SK-N-SH (cell line): ENCODE measurements around the gene PLXND1. TPM values are rescaled to one million over a fixed set of nuclear protein-coding genes. Genes with fewer than 3 reads are reported as not detected.
A peak's percentile ranks its signal among the peaks of the same experiment; 100 is the strongest.

ENCODE experiments used
- CTCF ChIA-PET: fragments of 300-600, 350-600 bp; formaldehyde crosslinking; extraction: SDS; loops from one replicate; lab custom pipeline; 2021; lab: Yijun Ruan, JAX
- POLR2A ChIA-PET: fragments of 350-600 bp; sonication (Branson Sonifier 250); formaldehyde crosslinking; extraction: SDS; loops from one replicate; lab custom pipeline; 2020; ENCODE audit warnings: antibody characterized with exemption, inconsistent platforms; lab: Yijun Ruan, JAX
- DNase-seq: peaks from one replicate; pipeline ENCODE4 v3.0.0; 2012
- H2AFZ ChIP-seq: fragments of 200-600 bp; sonication (generic); 2 replicates; pipeline ENCODE4 v1.8.1; 2016; ENCODE audit warnings: antibody characterized with exemption, mild to moderate bottlenecking, low read depth
- H3F3A ChIP-seq: fragments of 200-600 bp; sonication (generic); replicated peaks from 2 replicates; pipeline ENCODE3; 2016; ENCODE audit warnings: antibody characterized with exemption, mild to moderate bottlenecking; ENCODE audit not compliant: insufficient read depth
- H3K27ac ChIP-seq, 2 experiments: fragments of 200-500 bp in 1 of 2; fragments of 200-600 bp in 1 of 2; sonication (Bioruptor generic) in 1 of 2; sonication (generic), shearing (Covaris generic) in 1 of 2; 2 replicates each; pipeline versions ENCODE4 v1.5.1 to v1.6.1; 2014 to 2016; ENCODE audit warnings: low read depth in 2 of 2, inconsistent platforms in 1 of 2, low read length in 1 of 2, mild to moderate bottlenecking in 1 of 2, mixed read lengths in 1 of 2
- H3K27me3 ChIP-seq: fragments of 200-600 bp; sonication (generic), shearing (Covaris generic); 2 replicates; pipeline ENCODE4 v1.6.1; 2016; ENCODE audit warnings: mixed run types; ENCODE audit not compliant: insufficient read depth
- H3K36me3 ChIP-seq, 2 experiments: fragments of 200-500 bp in 1 of 2; fragments of 200-600 bp in 1 of 2; sonication (Bioruptor generic) in 1 of 2; sonication (generic) in 1 of 2; replicated peaks in 1 of 2; 2 replicates each; pipeline versions ENCODE3 to v1.5.1; 2014 to 2016; ENCODE audit warnings: low read length in 1 of 2, mild to moderate bottlenecking in 1 of 2; ENCODE audit not compliant: insufficient read depth in 2 of 2, control insufficient read depth in 1 of 2
- H3K4me1 ChIP-seq, 2 experiments: fragments of 200-500 bp in 1 of 2; fragments of 200-600 bp in 1 of 2; sonication (Bioruptor generic) in 1 of 2; sonication (generic), shearing (Covaris generic) in 1 of 2; 2 replicates each; pipeline versions ENCODE4 v1.5.1 to v1.6.1; 2014 to 2016; ENCODE audit warnings: low read depth in 1 of 2, low read length in 1 of 2, mixed run types in 1 of 2; ENCODE audit not compliant: insufficient read depth in 2 of 2, control insufficient read depth in 1 of 2
- H3K4me2 ChIP-seq: fragments of 200-600 bp; sonication (generic), shearing (Covaris generic); 2 replicates; pipeline ENCODE4 v1.6.1; 2017; ENCODE audit warnings: mixed run types
- H3K4me3 ChIP-seq, 2 experiments: fragments of 200-500 bp in 1 of 2; fragments of 200-600 bp in 1 of 2; sonication (Bioruptor generic) in 1 of 2; sonication (generic), shearing (Covaris generic) in 1 of 2; 2 replicates each; pipeline versions ENCODE4 v1.5.1 to v1.8.1; 2014 to 2016; ENCODE audit warnings: low read depth in 2 of 2, inconsistent platforms in 1 of 2, low read length in 1 of 2, mild to moderate bottlenecking in 1 of 2, mixed read lengths in 1 of 2, moderate library complexity in 1 of 2
- H3K79me2 ChIP-seq: fragments of 200-600 bp; sonication (generic); 2 replicates; pipeline ENCODE4 v1.8.1; 2017; ENCODE audit warnings: mild to moderate bottlenecking; ENCODE audit not compliant: insufficient read depth
- H3K9ac ChIP-seq: fragments of 200-600 bp; sonication (generic); 2 replicates; pipeline ENCODE4 v1.6.1; 2017; ENCODE audit warnings: mixed run types
- H3K9me2 ChIP-seq: fragments of 200-600 bp; sonication (generic); 2 replicates; pipeline ENCODE4 v1.6.1; 2017; ENCODE audit warnings: mixed run types
- H3K9me3 ChIP-seq: fragments of 200-600 bp; sonication (generic); 2 replicates; pipeline ENCODE4 v1.6.1; 2017; ENCODE audit warnings: mixed run types, mild to moderate bottlenecking, moderate library complexity
- H4K20me1 ChIP-seq: fragments of 200-600 bp; sonication (generic); 2 replicates; pipeline ENCODE4 v1.6.1; 2017; ENCODE audit warnings: mild to moderate bottlenecking, mixed run types; ENCODE audit not compliant: insufficient read depth
- EZH2phosphoT487 ChIP-seq: fragments of 200-600 bp; sonication (generic); IDR thresholded peaks from 2 replicates; pipeline ENCODE4 v1.6.1; 2017; ENCODE audit warnings: low read depth, mixed run types, mild to moderate bottlenecking, antibody characterized with exemption, moderate library complexity, borderline replicate concordance
- FOXJ3 ChIP-seq: sonication (generic); formaldehyde crosslinking; IDR thresholded peaks from 2 replicates; pipeline ENCODE4 v1.5.1; 2020; ENCODE audit warnings: mild to moderate bottlenecking, missing genetic modification reagents
- FOXM1 ChIP-seq: IDR thresholded peaks from 2 replicates; pipeline ENCODE4 v1.4.0; 2012; ENCODE audit warnings: low read depth, mild to moderate bottlenecking
- GABPA ChIP-seq: IDR thresholded peaks from 2 replicates; pipeline ENCODE4 v1.4.0; 2012; ENCODE audit warnings: low read depth, mild to moderate bottlenecking
- MEF2A ChIP-seq: IDR thresholded peaks from 2 replicates; pipeline ENCODE4 v1.4.0; 2012; ENCODE audit warnings: low read depth, borderline replicate concordance
- NFIC ChIP-seq: IDR thresholded peaks from 2 replicates; pipeline ENCODE4 v1.4.0; 2012; ENCODE audit warnings: borderline replicate concordance
- NRF1 ChIP-seq: IDR thresholded peaks from 2 replicates; pipeline ENCODE4 v1.6.1; 2012; ENCODE audit warnings: low read depth, mild to moderate bottlenecking, low read length
- POLR2AphosphoS5 ChIP-seq: IDR thresholded peaks from 2 replicates; pipeline ENCODE4 v1.6.1; 2012; ENCODE audit warnings: low read depth, low read length
- RAD21 ChIP-seq: IDR thresholded peaks from 2 replicates; pipeline ENCODE4 v1.6.1; 2012; ENCODE audit warnings: mild to moderate bottlenecking, low read length
- RCOR1 ChIP-seq: fragments of 150-350 bp; IDR thresholded peaks from 2 replicates; pipeline ENCODE4 v1.6.1; 2017; ENCODE audit warnings: antibody characterized with exemption, low read length
- REST ChIP-seq: IDR thresholded peaks from 2 replicates; pipeline ENCODE4 v1.6.1; 2012; ENCODE audit warnings: mild to moderate bottlenecking, low read depth, low read length, moderate library complexity
- RXRA ChIP-seq: IDR thresholded peaks from 2 replicates; pipeline ENCODE4 v1.4.0; 2012; ENCODE audit warnings: low read depth, mild to moderate bottlenecking, borderline replicate concordance
- SIN3A ChIP-seq: IDR thresholded peaks from 2 replicates; pipeline ENCODE4 v1.6.1; 2012; ENCODE audit warnings: low read depth, mild to moderate bottlenecking, low read length, moderate library complexity, borderline replicate concordance
- TCF12 ChIP-seq: IDR thresholded peaks from 2 replicates; pipeline ENCODE4 v1.4.0; 2012
- USF1 ChIP-seq: IDR thresholded peaks from 2 replicates; pipeline ENCODE4 v1.4.0; 2012; ENCODE audit warnings: low read depth, borderline replicate concordance
- USF2 ChIP-seq: fragments of 150-350 bp; IDR thresholded peaks from 2 replicates; pipeline ENCODE4 v1.6.1; 2017; ENCODE audit warnings: antibody characterized with exemption, low read length, low read depth, borderline replicate concordance
- YY1 ChIP-seq: IDR thresholded peaks from 2 replicates; pipeline ENCODE4 v1.4.0; 2012; ENCODE audit warnings: low read depth, mild to moderate bottlenecking
- WGBS: methylation state at CpG from one replicate; pipeline ENCODE4 v1.1.6; 2017; ENCODE audit warnings: low lambda C conversion rate; 5-methylcytosine and 5-hydroxymethylcytosine counted together
- polyA plus RNA-seq, 3 experiments: library from polyadenylated mRNA; depleted of rRNA; stranded (reverse); fragments of >200 nt; gene quantifications; 2 replicates each; pipeline ENCODE4 v1.2.3, GENCODE V29; 2012

PLXND1 gene
- polyA plus RNA-seq, 1 of the 3 experiments (the other 2 are of a cell fraction): 53.5 TPM

- no peak for TF ChIP-seq USF1
- no peak for TF ChIP-seq RCOR1
- no peak for TF ChIP-seq RXRA
- TF ChIP-seq MEF2A: no peak
- TF ChIP-seq EZH2phosphoT487: no peak
- TF ChIP-seq USF2: no peak
- no peak for TF ChIP-seq POLR2AphosphoS5
- no peak for TF ChIP-seq YY1
- TF ChIP-seq FOXM1: no peak
- TF ChIP-seq TCF12: peak; percentile 66
- no peak for TF ChIP-seq RAD21
- no peak for TF ChIP-seq REST
- TF ChIP-seq NRF1: no peak
- no peak for TF ChIP-seq SIN3A
- no peak for TF ChIP-seq GABPA
- TF ChIP-seq, all 33 proteins: peak for 7
Measured at GRCh38 chr3:129654131-129654530, 47.7 kb upstream of the PLXND1 start (continued).

- H3K79me2 ChIP-seq: peaks cover 13% of the 10 kb centered on the region; the same call in 1 of the 2 replicates
- H3K9me3 ChIP-seq: no peaks in the 10 kb centered on the region
- POLR2A ChIA-PET: no interaction called here
- H3K36me3 ChIP-seq: peaks cover 0 to 9% of the 10 kb centered on the region in 2 experiments
- no peak overlapping the region for H3K9ac ChIP-seq
- H3K27ac ChIP-seq: no peak overlapping the region
- H3K4me2 ChIP-seq: no peak overlapping the region
- H3K4me3 ChIP-seq: no peak overlapping the region
- TF ChIP-seq NFIC (no peak), RAD21 (no peak), GABPA (no peak), FOXJ3 (CRISPR knock-in tag) (no peak), TCF12 (no peak)
- no peaks in the 10 kb centered on the region for H3K9me2 ChIP-seq
- WGBS: 86% methylated on average over 1 of the region's 1 CpG
- CTCF ChIA-PET: interaction anchor here (0.7 to 4.4 kb wide), 3 partner anchors 172 to 289 kb away, joined by 3 to 21 read pairs (median 16); no protein-coding TSS in a partner anchor
- H3K27me3 ChIP-seq: no peaks in the 10 kb centered on the region
- H3F3A ChIP-seq: peaks cover 20% of the 10 kb centered on the region
- no peak for DNase-seq
- H4K20me1 ChIP-seq: no peaks in the 10 kb centered on the region
- peaks cover 8 to 42% of the 10 kb centered on the region in 2 experiments for H3K4me1 ChIP-seq
- no peak overlapping the region for H2AFZ ChIP-seq
Measured at GRCh38 chr3:129653019-129653418, 46.5 kb upstream of the PLXND1 start.
